GM12891 (cell line): Measurements from ENCODE around the gene CRADD.

Source experiments
- POLR2A ChIP-seq: IDR thresholded peaks from 2 replicates; pipeline ENCODE4 v1.6.1; 2011; ENCODE audit warnings: low read depth, low read length, control low read depth
- POLR2AphosphoS5 ChIP-seq: IDR thresholded peaks from 2 replicates; pipeline ENCODE4 v1.6.1; 2011; ENCODE audit warnings: low read depth, low read length, control low read depth
- POU2F2 ChIP-seq: IDR thresholded peaks from 2 replicates; pipeline ENCODE4 v1.6.1; 2011; ENCODE audit warnings: low read depth, mild to moderate bottlenecking, control low read depth, low read length, moderate library complexity
- TAF1 ChIP-seq: IDR thresholded peaks from 2 replicates; pipeline ENCODE4 v1.6.1; 2011; ENCODE audit warnings: low read depth, low read length, control low read depth

GRCh38 chr12:93745286-93745685, 68.1 kb downstream of the CRADD start:
- no peak for TF ChIP-seq POLR2A
- no peak for TF ChIP-seq POU2F2
- TF ChIP-seq POLR2AphosphoS5, result no peak
- no peak for TF ChIP-seq TAF1
